Fibroblast of skin of left quadriceps (primary cell): ENCODE measurements around the gene VAMP8.

ENCODE experiments used
- DNase-seq, 2 experiments: peaks; one replicate each; pipeline ENCODE4 v3.0.0-alpha.2; 2013; ENCODE audit warnings: low read depth in 2 of 2

VAMP8 gene

DNA sequence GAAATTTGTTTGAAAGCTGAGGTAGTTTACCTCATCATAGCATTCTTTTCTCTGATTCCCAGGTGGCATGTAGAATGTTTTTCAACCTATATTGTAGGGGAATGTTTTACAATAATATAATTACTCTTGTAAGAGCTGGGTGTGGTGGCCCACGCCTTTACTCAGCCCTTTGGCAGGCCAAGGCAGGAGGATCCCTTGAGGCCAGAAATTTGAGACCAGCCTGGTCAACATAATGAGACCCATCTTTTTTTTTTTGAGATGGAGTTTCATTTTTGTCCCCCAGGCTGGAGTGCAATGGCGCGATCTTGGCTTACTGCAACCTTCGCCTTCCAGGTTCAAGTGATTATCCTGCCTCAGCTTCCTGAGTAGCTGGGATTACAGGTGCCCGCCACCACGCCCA is 42.2 kb downstream of the VAMP8 start:
- DNase-seq, result no peak

DNA sequence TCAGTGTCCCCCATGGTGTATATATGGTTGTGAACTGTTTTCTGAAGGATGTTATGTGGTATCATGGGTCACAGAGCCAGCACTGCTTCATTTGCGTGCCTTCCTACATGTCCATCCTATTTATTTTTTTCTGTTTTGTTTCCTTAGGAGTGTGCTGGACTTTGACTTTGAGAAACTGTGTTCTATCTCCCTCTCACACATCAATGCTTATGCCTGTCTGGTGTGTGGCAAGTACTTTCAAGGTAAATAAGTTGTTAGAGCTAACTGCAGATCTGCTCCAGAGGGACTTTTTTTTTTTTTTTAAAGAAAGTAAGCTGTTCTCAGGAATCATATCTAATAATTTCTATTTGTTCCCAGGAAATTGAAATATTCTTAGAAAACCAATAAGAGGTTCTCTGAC is 44.0 kb downstream of the VAMP8 start:
- no peak for DNase-seq

DNA sequence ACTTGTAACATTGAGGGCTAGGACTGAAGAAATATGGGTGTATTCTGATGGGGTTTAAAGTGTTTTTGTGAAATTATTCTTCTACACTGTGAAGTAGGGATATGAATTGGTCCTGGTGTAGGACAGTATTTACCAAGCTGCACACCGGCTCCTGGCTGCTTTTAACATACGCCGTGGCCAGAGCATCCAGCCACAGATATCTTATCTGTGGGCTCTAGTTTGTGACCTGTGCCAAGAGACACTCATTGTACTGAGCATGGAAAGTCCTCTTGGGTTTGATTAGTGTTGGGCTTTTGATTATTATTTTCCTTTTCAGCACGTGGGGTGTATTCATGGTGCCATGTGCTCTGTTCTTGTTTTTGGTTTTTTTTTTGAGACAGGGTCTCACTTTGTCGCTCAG is 46.6 kb downstream of the VAMP8 start:
- DNase-seq, result no peak

DNA sequence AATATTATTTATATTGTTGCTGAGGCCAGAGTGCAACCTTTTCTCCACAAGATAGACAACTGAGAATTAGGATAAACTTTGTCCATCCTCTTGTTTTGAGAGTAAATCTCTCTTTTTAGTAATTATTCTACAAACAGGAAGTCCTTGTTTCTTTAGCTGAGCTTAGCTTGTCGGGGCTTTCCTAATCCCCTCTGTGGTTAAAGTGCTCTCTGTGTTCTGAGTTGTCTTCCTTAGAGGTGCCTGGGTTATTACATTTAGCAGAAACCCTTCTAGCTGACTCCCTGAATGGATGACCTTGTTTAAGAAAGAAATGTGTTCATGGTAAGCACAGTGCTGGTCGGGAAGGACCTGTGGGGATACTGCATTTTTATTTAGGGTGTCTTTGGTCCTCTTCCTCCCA is 51.3 kb downstream of the VAMP8 start:
- DNase-seq, result no peak

DNA sequence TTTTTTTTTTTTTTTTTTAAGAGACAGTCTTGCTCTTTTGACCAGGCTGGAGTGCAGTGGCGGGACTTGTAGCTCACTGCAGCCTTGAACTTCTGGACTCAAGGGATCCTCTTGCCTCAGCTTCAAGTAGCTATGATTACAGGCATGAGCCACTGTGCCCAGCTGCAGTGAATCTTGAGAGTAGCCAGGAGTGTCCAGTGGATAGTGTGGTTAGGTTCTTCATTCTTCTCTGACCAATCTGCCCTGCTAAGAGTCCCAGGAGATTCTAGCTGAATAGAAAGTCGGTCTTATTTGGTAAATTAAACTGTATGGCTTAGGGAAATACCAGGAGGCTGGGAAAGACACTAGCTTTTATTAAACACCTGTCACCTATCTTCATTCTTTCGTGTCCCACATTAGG is 53.9 kb downstream of the VAMP8 start:
- no peak for DNase-seq
